ENCODE data around the gene AXIN1. TPM values are rescaled to one million over a fixed set of nuclear protein-coding genes. Genes with fewer than 3 reads are reported as not detected.

Gene AXIN1
- total RNA-seq = 14.4 and 16.9 TPM in 2 replicates

GRCh38 chr16:352547-353403, at the start of gene AXIN1:
Gene AXIN1, minus strand, starts transcription at chr16:352723. Its CDS starts 5,698 bp downstream, at chr16:347025.

GRCh38 chr16:401468-402348, 49.2 kb upstream of the AXIN1 start, which contains the start of gene DECR2:
Gene DECR2, plus strand, starts transcription at chr16:401885. Its CDS starts 79 bp downstream, at chr16:401964.

GRCh38 chr16:397135-397661, 44.7 kb upstream of the AXIN1 start, which contains the start of gene NME4:
Gene NME4, plus strand, starts transcription at chr16:397199. Its CDS starts 24 bp downstream, at chr16:397223.

GRCh38 chr16:381789-382717, 29.5 kb upstream of the AXIN1 start, which contains the start of gene PGAP6:
Gene PGAP6, minus strand, starts transcription at chr16:381978. Its CDS starts 157 bp downstream, at chr16:381821.

GRCh38 chr16:370443-370842, 17.9 kb upstream of the AXIN1 start, which contains the start of gene MRPL28:
Gene MRPL28, minus strand, starts transcription at chr16:370538. Its CDS starts 320 bp downstream, at chr16:370218.

GRCh38 chr16:283033-283805, 69.3 kb downstream of the AXIN1 start, which contains the start of gene PDIA2:
Gene PDIA2, plus strand, starts transcription at chr16:283164. Its CDS starts 6 bp downstream, at chr16:283170.

GRCh38 chr16:280552-280951, 72.0 kb downstream of the AXIN1 start, which contains the start of gene ARHGDIG:
Gene ARHGDIG, plus strand, starts transcription at chr16:280591. Its CDS starts 90 bp downstream, at chr16:280681.

GRCh38 chr16:275786-276232, 76.7 kb downstream of the AXIN1 start, which contains the start of gene RGS11:
Gene RGS11, minus strand, starts transcription at chr16:275944. Its CDS starts 33 bp downstream, at chr16:275911.

Other genes starting within 250 kb of the AXIN1 start
- gene NPRL3, start 214.1 kb downstream of the AXIN1 start, total RNA-seq = 7.1 and 9.0 TPM in 2 replicates
- gene HBZ, start 200.1 kb downstream of the AXIN1 start, total RNA-seq = not detected in 2 replicates
- not detected in 2 replicates for gene HBM, start 186.7 kb downstream of the AXIN1 start, total RNA-seq
- not detected in 2 replicates for gene HBA2, start 179.8 kb downstream of the AXIN1 start, total RNA-seq
- not detected in 2 replicates for gene HBA1, start 176.0 kb downstream of the AXIN1 start, total RNA-seq
- not detected in 2 replicates for gene HBQ1, start 172.3 kb downstream of the AXIN1 start, total RNA-seq
- 31.3 and 31.8 TPM in 2 replicates for gene LUC7L, start 123.3 kb downstream of the AXIN1 start, total RNA-seq
- 49.4 and 63.2 TPM in 2 replicates for gene FAM234A, start 117.9 kb downstream of the AXIN1 start, total RNA-seq
- 2.7 and 5.0 TPM in 2 replicates for gene RGS11, start 76.8 kb downstream of the AXIN1 start, total RNA-seq
- 0.37 and 0.66 TPM in 2 replicates for gene ARHGDIG, start 72.1 kb downstream of the AXIN1 start, total RNA-seq
- 0.79 and 0.93 TPM in 2 replicates for gene PDIA2, start 69.6 kb downstream of the AXIN1 start, total RNA-seq
- 79.5 and 91.3 TPM in 2 replicates for gene MRPL28, start 17.8 kb upstream of the AXIN1 start, total RNA-seq
- gene PGAP6, start 29.3 kb upstream of the AXIN1 start, total RNA-seq = 77.7 and 108 TPM in 2 replicates
- gene NME4, start 44.5 kb upstream of the AXIN1 start, total RNA-seq = 61.1 and 67.6 TPM in 2 replicates
- 8.5 and 10.4 TPM in 2 replicates for gene DECR2, start 49.2 kb upstream of the AXIN1 start, total RNA-seq
- 25.4 and 26.5 TPM in 2 replicates for gene RAB11FIP3, start 72.9 kb upstream of the AXIN1 start, total RNA-seq
- gene CAPN15, start 175.0 kb upstream of the AXIN1 start, total RNA-seq = 15.8 and 20.6 TPM in 2 replicates
- not detected in 2 replicates for gene PRR35, start 207.7 kb upstream of the AXIN1 start, total RNA-seq
- gene NHLRC4, start 214.3 kb upstream of the AXIN1 start, total RNA-seq = 1.7 and 2.6 TPM in 2 replicates
- gene PIGQ, start 217.2 kb upstream of the AXIN1 start, total RNA-seq = 22.5 TPM in 2 replicates
- gene RAB40C, start 237.3 kb upstream of the AXIN1 start, total RNA-seq = 8.3 and 10.0 TPM in 2 replicates

All from aortic smooth muscle cell (primary cell).